Thoracic aorta (tissue), 2 donors: ENCODE data around the gene ORM1. TPM values are rescaled to one million over a fixed set of nuclear protein-coding genes. Genes with fewer than 3 reads are reported as not detected.
"Not testable (repeated sequence)": the region's sequence is repeated elsewhere in the genome, so short reads cannot be mapped to it uniquely, and the experiment has no call there.

Experiments used
- ATAC-seq: fragments of 150-250 bp; one replicate; pipeline ENCODE4 v1.8.0; 2017; ENCODE audit warnings: low read depth; ENCODE audit not compliant: insufficient number of reproducible peaks, low FRiP score
- DNase-seq: peaks from one replicate; pipeline ENCODE4 v3.0.0-alpha.2; 2020; ENCODE audit warnings: low spot score
- H3K27ac ChIP-seq, 2 donors: fragments of 200-600 bp; sonication (generic); 1 replicate in 1 of 2; 2 replicates in 1 of 2; pipeline ENCODE4 v1.5.1; 2016; ENCODE audit warnings: mild to moderate bottlenecking in 2 of 2, moderate library complexity in 2 of 2
- H3K27me3 ChIP-seq: fragments of 200-600 bp; sonication (generic); replicated peaks from 2 replicates; pipeline ENCODE4 v1.6.0; 2016; ENCODE audit warnings: mild to moderate bottlenecking; ENCODE audit not compliant: insufficient read depth
- H3K36me3 ChIP-seq: fragments of 200-600 bp; sonication (generic); one replicate; pipeline ENCODE4 v1.5.1; 2016
- H3K4me1 ChIP-seq, 2 donors: fragments of 200-600 bp; sonication (generic); 1 replicate in 1 of 2; 2 replicates in 1 of 2; pipeline versions ENCODE4 v1.5.1 to v1.6.0; 2016; ENCODE audit warnings: low read depth in 2 of 2, mild to moderate bottlenecking in 1 of 2; ENCODE audit not compliant: control insufficient read depth in 1 of 2
- H3K4me3 ChIP-seq: fragments of 200-600 bp; sonication (generic); 2 replicates; pipeline ENCODE4 v1.5.1; 2016; ENCODE audit warnings: mild to moderate bottlenecking
- H3K9me3 ChIP-seq: fragments of 200-600 bp; sonication (generic); 2 replicates; pipeline ENCODE4 v1.5.1; 2016
- CTCF ChIP-seq: fragments of 200-600 bp; sonication (generic); IDR thresholded peaks from one replicate; pipeline ENCODE4 v1.5.1; 2019; ENCODE audit warnings: antibody characterized with exemption
- total RNA-seq, 2 donors: library from RNA; depleted of rRNA; stranded (reverse); fragments of >200 nt; gene quantifications; one replicate each; pipeline versions ENCODE4 v1.1.0 to v1.2.3, GENCODE V29; 2016

Gene ORM1
- not detected for total RNA-seq

GRCh38 chr9:114322831-114323531 is at the start of gene ORM1:
TSS of gene ORM1 (plus strand) at chr9:114323098. CDS start at chr9:114323134, 36 bp downstream.
- not testable (repeated sequence) for H3K4me3 ChIP-seq, H3K9me3 ChIP-seq, DNase-seq, H3K36me3 ChIP-seq, H3K27ac ChIP-seq, H3K27me3 ChIP-seq, H3K4me1 ChIP-seq, ATAC-seq

- Histone ChIP-seq H3K36me3 (no peaks in the 10 kb centered on the region), H3K9me3 (no peaks in the 10 kb centered on the region), H3K4me3 (no peak overlapping the region), H3K27ac (no peak overlapping the region), H3K27me3 (no peaks in the 10 kb centered on the region), H3K4me1 (peaks cover 0 to 2% of the 10 kb centered on the region in 2 donors)
- no peak for DNase-seq
- no peak for ATAC-seq
- TF ChIP-seq CTCF, result no peak
These were observed 49.4 kb upstream of the ORM1 start for GRCh38 chr9:114273461-114273881.

GRCh38 chr9:114274217-114274616 is 48.7 kb upstream of the ORM1 start:
- no peaks in the 10 kb centered on the region for H3K27me3 ChIP-seq
- ATAC-seq (no peak), DNase-seq (no peak)
- no peaks in the 10 kb centered on the region for H3K9me3 ChIP-seq
- no peak overlapping the region for H3K4me3 ChIP-seq
- no peak overlapping the region for H3K27ac ChIP-seq
- peaks cover 1 to 9% of the 10 kb centered on the region in 2 donors for H3K4me1 ChIP-seq
- TF ChIP-seq CTCF, result no peak
- no peaks in the 10 kb centered on the region for H3K36me3 ChIP-seq

- no peak overlapping the region for H3K4me3 ChIP-seq
- no peak for TF ChIP-seq CTCF
- no peak overlapping the region for H3K27ac ChIP-seq
- ATAC-seq, result no peak
- DNase-seq, result no peak
- no peaks in the 10 kb centered on the region for H3K9me3 ChIP-seq
- peaks cover 4 to 13% of the 10 kb centered on the region in 2 donors for H3K4me1 ChIP-seq
- no peaks in the 10 kb centered on the region for H3K36me3 ChIP-seq
- H3K27me3 ChIP-seq, result no peaks in the 10 kb centered on the region
These were observed 47.5 kb upstream of the ORM1 start for GRCh38 chr9:114275246-114276004.

- DNase-seq (no peak), ATAC-seq (no peak)
- Histone ChIP-seq H3K27ac (no peak overlapping the region), H3K9me3 (no peaks in the 10 kb centered on the region), H3K27me3 (no peaks in the 10 kb centered on the region), H3K4me1 (peaks cover 4 to 13% of the 10 kb centered on the region in 2 donors), H3K4me3 (no peak overlapping the region), H3K36me3 (no peaks in the 10 kb centered on the region)
- no peak for TF ChIP-seq CTCF
These were observed 45.7 kb upstream of the ORM1 start for GRCh38 chr9:114276908-114277821.
